G401 (cell line): ENCODE results near the gene NPTX2. TPM values are rescaled to one million over a fixed set of nuclear protein-coding genes. Genes with fewer than 3 reads are reported as not detected.
"Not testable (repeated sequence)": the region's sequence is repeated elsewhere in the genome, so short reads cannot be mapped to it uniquely, and the experiment has no call there.

ENCODE experiments used
- DNase-seq: peaks from one replicate; pipeline ENCODE4 v3.0.0-alpha.2; 2015; ENCODE audit warnings: low spot score
- in situ Hi-C: cut with HindIII; loops from 2 replicates; pipeline ENCODE4 v1.10.0; 2016; ENCODE audit warnings: low sequenced_read_pairs, mixed read lengths
- total RNA-seq: library from RNA; depleted of rRNA; stranded (reverse); fragments of >200 nt; shearing (Covaris generic); gene quantifications from 2 replicates; pipeline ENCODE4 v1.2.3, GENCODE V29; 2014; rRNA removed

Gene NPTX2
- total RNA-seq = 0.03 TPM in 1 of 2 replicates, not detected in the other

GRCh38 chr7:98617051-98617959 is at the start of gene NPTX2:
NPTX2 (plus strand) TSS chr7:98617285; CDS start chr7:98617462, 177 bp downstream.
- DNase-seq = no peak
- in situ Hi-C loops = no loop called here

GRCh38 chr7:98567991-98568390 is 49.1 kb upstream of the NPTX2 start:
- no peak for DNase-seq
- in situ Hi-C loops = no loop called here

GRCh38 chr7:98568891-98569290 is 48.2 kb upstream of the NPTX2 start:
- in situ Hi-C loops = no loop called here
- DNase-seq = no peak

GRCh38 chr7:98569691-98570337 is 47.3 kb upstream of the NPTX2 start:
- in situ Hi-C loops = no loop called here
- DNase-seq = peak; percentile 35

- in situ Hi-C loops = no loop called here
- no peak for DNase-seq
Observed at GRCh38 chr7:98571006-98571405, 46.1 kb upstream of the NPTX2 start.

- in situ Hi-C loops = no loop called here
- no peak for DNase-seq
Observed at GRCh38 chr7:98571986-98572385, 45.1 kb upstream of the NPTX2 start.

GRCh38 chr7:98572716-98573115 is 44.4 kb upstream of the NPTX2 start:
- DNase-seq, in situ Hi-C loops: not testable (repeated sequence)

- DNase-seq = no peak
- in situ Hi-C loops = no loop called here
Observed at GRCh38 chr7:98573816-98574215, 43.3 kb upstream of the NPTX2 start.

- DNase-seq = no peak
- in situ Hi-C loops = no loop called here
Observed at GRCh38 chr7:98575878-98576277, 41.2 kb upstream of the NPTX2 start.

- no peak for DNase-seq
- in situ Hi-C loops = no loop called here
Observed at GRCh38 chr7:98584830-98585229, 32.3 kb upstream of the NPTX2 start.

GRCh38 chr7:98591926-98592325 is 25.2 kb upstream of the NPTX2 start:
- in situ Hi-C loops = no loop called here
- DNase-seq = no peak

- in situ Hi-C loops = no loop called here
- no peak for DNase-seq
Observed at GRCh38 chr7:98594348-98594747, 22.7 kb upstream of the NPTX2 start.

- no peak for DNase-seq
- in situ Hi-C loops = no loop called here
Observed at GRCh38 chr7:98594787-98595186, 22.3 kb upstream of the NPTX2 start.

GRCh38 chr7:98598846-98599615 is 18.1 kb upstream of the NPTX2 start:
- in situ Hi-C loops = no loop called here
- DNase-seq = no peak

GRCh38 chr7:98599886-98600285 is 17.2 kb upstream of the NPTX2 start:
- DNase-seq = no peak
- in situ Hi-C loops = no loop called here

GRCh38 chr7:98602755-98603398 is 14.2 kb upstream of the NPTX2 start:
- in situ Hi-C loops = no loop called here

GRCh38 chr7:98603399-98603788 is 13.7 kb upstream of the NPTX2 start:
- in situ Hi-C loops = no loop called here
- no peak for DNase-seq

More at GRCh38 chr7:98602755-98603398, 14.2 kb upstream of the NPTX2 start:
- DNase-seq = no peak

- in situ Hi-C loops = no loop called here
- no peak for DNase-seq
Observed at GRCh38 chr7:98613601-98614425, 3.3 kb upstream of the NPTX2 start.
